Ishikawa (cell line): ENCODE data around the gene GALR2.

Experiments used
- CEBPB ChIP-seq: IDR thresholded peaks from 2 replicates; pipeline ENCODE4 v1.6.1; 2012
- CREB1 ChIP-seq: IDR thresholded peaks from 2 replicates; pipeline ENCODE4 v1.6.1; 2012; ENCODE audit warnings: low read depth
- EGR1 ChIP-seq: IDR thresholded peaks from 2 replicates; pipeline ENCODE4 v1.6.1; 2012
- EP300 ChIP-seq: IDR thresholded peaks from 2 replicates; pipeline ENCODE4 v1.6.1; 2012; ENCODE audit warnings: borderline replicate concordance
- FOXM1 ChIP-seq: IDR thresholded peaks from 2 replicates; pipeline ENCODE4 v1.6.1; 2012; ENCODE audit warnings: low read depth, borderline replicate concordance
- MAX ChIP-seq: IDR thresholded peaks from 2 replicates; pipeline ENCODE4 v1.6.1; 2012
- NFIC ChIP-seq: IDR thresholded peaks from 2 replicates; pipeline ENCODE4 v1.6.1; 2012
- RAD21 ChIP-seq: IDR thresholded peaks from 2 replicates; pipeline ENCODE4 v1.6.1; 2012; ENCODE audit warnings: low read depth
- REST ChIP-seq: IDR thresholded peaks from 2 replicates; pipeline ENCODE4 v1.6.1; 2012; ENCODE audit warnings: low read depth, mild to moderate bottlenecking
- TAF1 ChIP-seq: IDR thresholded peaks from 2 replicates; pipeline ENCODE4 v1.6.1; 2012; ENCODE audit warnings: low read depth, mild to moderate bottlenecking
- TCF12 ChIP-seq: IDR thresholded peaks from 2 replicates; pipeline ENCODE4 v1.6.1; 2012; ENCODE audit warnings: low read depth
- TEAD4 ChIP-seq: IDR thresholded peaks from 2 replicates; pipeline ENCODE4 v1.6.1; 2012
- USF1 ChIP-seq: IDR thresholded peaks from 2 replicates; pipeline ENCODE4 v1.6.1; 2012
- YY1 ChIP-seq: IDR thresholded peaks from 2 replicates; pipeline ENCODE4 v1.6.1; 2012; ENCODE audit warnings: low read depth
- ZBTB7A ChIP-seq: IDR thresholded peaks from 2 replicates; pipeline ENCODE4 v1.6.1; 2012; ENCODE audit warnings: low read depth

The GALR2 gene

GRCh38 chr17:76115138-76115754, 40.7 kb downstream of the GALR2 start:
- TF ChIP-seq TAF1 = no peak
- TF ChIP-seq ZBTB7A = no peak
- TF ChIP-seq TEAD4 = no peak
- TF ChIP-seq USF1 = no peak
- TF ChIP-seq EP300 = no peak
- TF ChIP-seq FOXM1 = no peak
- TF ChIP-seq RAD21 = no peak

- TF ChIP-seq CEBPB = no peak
- no peak for TF ChIP-seq TCF12
- no peak for TF ChIP-seq YY1
- TF ChIP-seq ZBTB7A = no peak
- TF ChIP-seq RAD21 = no peak
- TF ChIP-seq CREB1 = no peak
- TF ChIP-seq USF1 = no peak
- no peak for TF ChIP-seq FOXM1
- TF ChIP-seq REST = no peak
- TF ChIP-seq MAX = no peak
- TF ChIP-seq EGR1 = no peak
- TF ChIP-seq TAF1 = no peak
- TF ChIP-seq EP300 = no peak
- TF ChIP-seq TEAD4 = no peak
Observed at GRCh38 chr17:76119409-76120371, 45.1 kb downstream of the GALR2 start.

GRCh38 chr17:76120658-76121008, 46.1 kb downstream of the GALR2 start:
- TF ChIP-seq EP300 (no peak), CREB1 (no peak), TEAD4 (no peak), YY1 (no peak), TAF1 (no peak), FOXM1 (no peak), MAX (no peak), ZBTB7A (no peak), CEBPB (no peak), USF1 (no peak), EGR1 (no peak), RAD21 (no peak), REST (no peak), NFIC (no peak), TCF12 (no peak)

- no peak for TF ChIP-seq EP300
- no peak for TF ChIP-seq TEAD4
- TF ChIP-seq RAD21 = no peak
- TF ChIP-seq NFIC = no peak
Observed at GRCh38 chr17:76121932-76122430, 47.4 kb downstream of the GALR2 start.

GRCh38 chr17:76122431-76123190, 48.0 kb downstream of the GALR2 start:
- no peak for TF ChIP-seq ZBTB7A
- no peak for TF ChIP-seq EGR1
- no peak for TF ChIP-seq MAX
- TF ChIP-seq RAD21 = no peak
- no peak for TF ChIP-seq TEAD4
- no peak for TF ChIP-seq CEBPB
- TF ChIP-seq NFIC = no peak
- TF ChIP-seq YY1 = no peak
- TF ChIP-seq FOXM1 = no peak
